SK-N-MC (cell line): ENCODE measurements around the gene OR1Q1.
"Not testable (repeated sequence)": the region's sequence is repeated elsewhere in the genome, so short reads cannot be mapped to it uniquely, and the experiment has no call there.

ENCODE experiments used
- DNase-seq: peaks from one replicate; pipeline ENCODE4 v3.0.0-alpha.2; 2011; ENCODE audit warnings: low read depth, low spot score
- H3K27ac ChIP-seq: fragments of 200-600 bp; sonication (generic); 2 replicates; pipeline ENCODE4 v1.5.1; 2016; ENCODE audit warnings: mixed run types
- H3K36me3 ChIP-seq: fragments of 200-600 bp; sonication (generic); 2 replicates; pipeline ENCODE4 v1.6.1; 2017; ENCODE audit warnings: antibody characterized with exemption, low read length, mixed read lengths; ENCODE audit not compliant: insufficient read depth
- H3K4me3 ChIP-seq: fragments of 200-600 bp; sonication (generic); 2 replicates; pipeline ENCODE4 v1.5.1; 2016
- H3K9ac ChIP-seq: fragments of 200-600 bp; sonication (generic); 2 replicates; pipeline ENCODE4 v1.8.0; 2017; ENCODE audit warnings: mixed run types, mixed read lengths; ENCODE audit not compliant: insufficient read length
- H3K9me3 ChIP-seq: fragments of 200-600 bp; sonication (generic); 2 replicates; pipeline ENCODE4 v1.6.1; 2017; ENCODE audit warnings: low read depth, mild to moderate bottlenecking, antibody characterized with exemption, low read length, moderate library complexity, mixed read lengths
- EZH2 ChIP-seq: fragments of 200-600 bp; sonication (generic); IDR thresholded peaks from one replicate; pipeline ENCODE4 v1.6.1; 2017; ENCODE audit warnings: antibody characterized with exemption
- FOXP2 ChIP-seq: optimal IDR thresholded peaks from 2 replicates; pipeline ENCODE3; 2011; ENCODE audit warnings: mild to moderate bottlenecking, moderate library complexity; ENCODE audit not compliant: insufficient read depth; ENCODE audit errors: extremely low read length, control extremely low read depth
- POLR2AphosphoS5 ChIP-seq: IDR thresholded peaks from 2 replicates; pipeline ENCODE4 v1.6.1; 2012; ENCODE audit warnings: mild to moderate bottlenecking, low read depth, low read length, borderline replicate concordance

OR1Q1 gene

GRCh38 chr9:122614362-122614761 lies at the start of gene OR1Q1:
Gene OR1Q1, plus strand, starts transcription at chr9:122614738. Its CDS starts 0 bp downstream, at chr9:122614738.
- H3K36me3 ChIP-seq, result no peaks in the 10 kb centered on the region
- no peaks in the 10 kb centered on the region for H3K9me3 ChIP-seq
- no peak within 1 kb of the TSS for H3K27ac ChIP-seq
- H3K4me3 ChIP-seq, result no peak within 1 kb of the TSS
- DNase-seq, result no peak
- TF ChIP-seq EZH2, result no peak
- H3K9ac ChIP-seq, result no peak within 1 kb of the TSS

- H3K4me3 ChIP-seq, result no peak overlapping the region
- no peak for TF ChIP-seq FOXP2
- no peak for TF ChIP-seq POLR2AphosphoS5
- TF ChIP-seq EZH2, result no peak
- no peak for DNase-seq
- H3K36me3 ChIP-seq, result no peaks in the 10 kb centered on the region
- no peak overlapping the region for H3K9ac ChIP-seq
- H3K9me3 ChIP-seq, result no peaks in the 10 kb centered on the region
- no peak overlapping the region for H3K27ac ChIP-seq
Observed at GRCh38 chr9:122567901-122568300, 46.6 kb upstream of the OR1Q1 start.

- H3K36me3 ChIP-seq, result no peaks in the 10 kb centered on the region
- H3K9me3 ChIP-seq, result no peaks in the 10 kb centered on the region
- H3K27ac ChIP-seq, result no peak overlapping the region
- DNase-seq, result no peak
- no peak overlapping the region for H3K4me3 ChIP-seq
- TF ChIP-seq EZH2 (no peak), POLR2AphosphoS5 (no peak), FOXP2 (no peak)
- H3K9ac ChIP-seq, result no peak overlapping the region
Observed at GRCh38 chr9:122572456-122572855, 42.1 kb upstream of the OR1Q1 start.

GRCh38 chr9:122579874-122580273 lies 34.7 kb upstream of the OR1Q1 start:
- H3K9me3 ChIP-seq, result no peaks in the 10 kb centered on the region
- no peak overlapping the region for H3K27ac ChIP-seq
- H3K4me3 ChIP-seq, result no peak overlapping the region
- H3K36me3 ChIP-seq, result no peaks in the 10 kb centered on the region
- no peak for DNase-seq
- H3K9ac ChIP-seq, result no peak overlapping the region
- TF ChIP-seq FOXP2 (no peak), EZH2 (no peak), POLR2AphosphoS5 (no peak)

- Histone ChIP-seq H3K4me3 (no peak overlapping the region), H3K27ac (no peak overlapping the region), H3K9ac (no peak overlapping the region), H3K36me3 (no peaks in the 10 kb centered on the region), H3K9me3 (no peaks in the 10 kb centered on the region)
- DNase-seq, result no peak
- TF ChIP-seq EZH2 (no peak), POLR2AphosphoS5 (no peak), FOXP2 (no peak)
Observed at GRCh38 chr9:122580360-122580759, 34.2 kb upstream of the OR1Q1 start.

- DNase-seq, H3K9ac ChIP-seq, H3K36me3 ChIP-seq, H3K4me3 ChIP-seq, H3K9me3 ChIP-seq, H3K27ac ChIP-seq: not testable (repeated sequence)
Observed at GRCh38 chr9:122583284-122583683, 31.3 kb upstream of the OR1Q1 start, which contains the start of gene OR1L8. Gene OR1L8, minus strand, starts transcription at chr9:122583384. Its CDS starts 14,907 bp downstream, at chr9:122568477.

GRCh38 chr9:122605691-122606090 lies 8.8 kb upstream of the OR1Q1 start:
- Histone ChIP-seq H3K4me3 (no peak overlapping the region), H3K27ac (no peak overlapping the region), H3K9ac (no peak overlapping the region), H3K36me3 (no peaks in the 10 kb centered on the region), H3K9me3 (no peaks in the 10 kb centered on the region)
- TF ChIP-seq FOXP2 (no peak), POLR2AphosphoS5 (no peak), EZH2 (no peak)
- no peak for DNase-seq

GRCh38 chr9:122606587-122606986 lies 8.0 kb upstream of the OR1Q1 start:
- TF ChIP-seq FOXP2 (no peak), POLR2AphosphoS5 (no peak), EZH2 (no peak)
- Histone ChIP-seq H3K4me3 (no peak overlapping the region), H3K9ac (no peak overlapping the region), H3K36me3 (no peaks in the 10 kb centered on the region), H3K9me3 (no peaks in the 10 kb centered on the region), H3K27ac (no peak overlapping the region)
- DNase-seq, result no peak

- no peaks in the 10 kb centered on the region for H3K9me3 ChIP-seq
Observed at GRCh38 chr9:122609804-122610203, 4.7 kb upstream of the OR1Q1 start.

More at GRCh38 chr9:122609804-122610203, 4.7 kb upstream of the OR1Q1 start:
- H3K36me3 ChIP-seq, result no peaks in the 10 kb centered on the region
- DNase-seq, result no peak
- no peak overlapping the region for H3K9ac ChIP-seq
- H3K4me3 ChIP-seq, result no peak overlapping the region
- no peak overlapping the region for H3K27ac ChIP-seq
- TF ChIP-seq EZH2 (no peak), FOXP2 (no peak), POLR2AphosphoS5 (no peak)
